WTC11 (cell line): ENCODE measurements around the gene RADX. TPM values are rescaled to one million over a fixed set of nuclear protein-coding genes. Genes with fewer than 3 reads are reported as not detected.

Source experiments
- ATAC-seq: fragments of 200-7000 bp; cut with Tn5 transposase; 2 replicates; pipeline ENCODE4 v1.10.0; 2021; ENCODE audit warnings: mild to moderate bottlenecking, moderate library complexity
- CTCF ChIA-PET: fragments of 300-600 bp; sonication (Branson Sonifier 250); formaldehyde crosslinking; loops from one replicate; lab custom pipeline; 2021; ENCODE audit warnings: antibody characterized with exemption; lab: Charles Lee
- POLR2A ChIA-PET: fragments of 350-600 bp; sonication (Branson Sonifier 250); formaldehyde crosslinking; loops from one replicate; lab custom pipeline; 2021; ENCODE audit warnings: antibody characterized with exemption; lab: Charles Lee
- DNase-seq: peaks from one replicate; pipeline ENCODE4 v3.0.0; 2021; ENCODE audit warnings: low spot score
- H3K27ac Mint-ChIP-seq: 2 replicates; pipeline ENCODE4 v1.8.0; 2021; ENCODE audit warnings: mixed read lengths
- H3K27me3 Mint-ChIP-seq: 2 replicates; pipeline ENCODE4 v1.8.0; 2021; ENCODE audit warnings: low read depth, mild to moderate bottlenecking, moderate library complexity, mixed read lengths
- H3K36me3 Mint-ChIP-seq: 2 replicates; pipeline ENCODE4 v1.8.0; 2021; ENCODE audit warnings: mixed read lengths
- H3K4me1 Mint-ChIP-seq: 2 replicates; pipeline ENCODE4 v1.8.0; 2022; ENCODE audit warnings: mixed read lengths
- H3K4me3 Mint-ChIP-seq: 2 replicates; pipeline ENCODE4 v1.8.0; 2021; ENCODE audit warnings: mild to moderate bottlenecking, moderate library complexity, mixed read lengths
- H3K9me3 Mint-ChIP-seq: 2 replicates; pipeline ENCODE4 v1.8.0; 2021; ENCODE audit warnings: mixed read lengths
- AR ChIP-seq: fragments of 250-450 bp; sonication (Bioruptor Pico); IDR thresholded peaks from 2 replicates; pipeline ENCODE4 v1.9.0; 2021; ENCODE audit warnings: mild to moderate bottlenecking
- ATF3 ChIP-seq: sonication (generic); formaldehyde crosslinking; conservative IDR thresholded peaks from 2 replicates; pipeline ENCODE4 v1.8.1; 2022; ENCODE audit warnings: mild to moderate bottlenecking, missing genetic modification reagents
- E2F1 ChIP-seq: sonication (generic); formaldehyde crosslinking; IDR thresholded peaks from 2 replicates; pipeline ENCODE4 v1.8.0; 2022; ENCODE audit warnings: mild to moderate bottlenecking, missing genetic modification reagents
- ELF4 ChIP-seq: sonication (generic); formaldehyde crosslinking; IDR thresholded peaks from 2 replicates; pipeline ENCODE4 v1.8.1; 2022; ENCODE audit warnings: low read depth, mild to moderate bottlenecking, moderate library complexity, missing genetic modification reagents
- FOXP1 ChIP-seq: sonication (generic); formaldehyde crosslinking; IDR thresholded peaks from 2 replicates; pipeline ENCODE4 v1.8.0; 2022; ENCODE audit warnings: missing genetic modification reagents, mild to moderate bottlenecking, moderate library complexity, borderline replicate concordance
- HMGA2 ChIP-seq: fragments of 250-450 bp; sonication (Bioruptor Pico); IDR thresholded peaks from 2 replicates; pipeline ENCODE4 v1.4.0; 2021; ENCODE audit warnings: mild to moderate bottlenecking, moderate library complexity
- IRF2 ChIP-seq: sonication (generic); formaldehyde crosslinking; IDR thresholded peaks from 2 replicates; pipeline ENCODE4 v1.8.0; 2022; ENCODE audit warnings: low read depth, missing genetic modification reagents, borderline replicate concordance
- JUN ChIP-seq: sonication (generic); formaldehyde crosslinking; IDR thresholded peaks from 2 replicates; pipeline ENCODE4 v1.8.0; 2023; ENCODE audit warnings: mild to moderate bottlenecking, missing genetic modification reagents
- KAT7 ChIP-seq: sonication (generic); formaldehyde crosslinking; IDR thresholded peaks from 2 replicates; pipeline ENCODE4 v1.8.1; 2023; ENCODE audit warnings: missing genetic modification reagents, mild to moderate bottlenecking, borderline replicate concordance
- NR3C1 ChIP-seq: sonication (generic); formaldehyde crosslinking; conservative IDR thresholded peaks from 2 replicates; pipeline ENCODE4 v1.8.1; 2023; ENCODE audit warnings: low read depth, mild to moderate bottlenecking, missing genetic modification reagents
- OVOL2 ChIP-seq: fragments of 250-450 bp; sonication (Bioruptor Pico); IDR thresholded peaks from 2 replicates; pipeline ENCODE4 v1.9.0; 2021; ENCODE audit warnings: mild to moderate bottlenecking, borderline replicate concordance
- PRRX2 ChIP-seq: fragments of 250-450 bp; sonication (Bioruptor Pico); IDR thresholded peaks from 2 replicates; pipeline ENCODE4 v1.8.0; 2021; ENCODE audit warnings: mild to moderate bottlenecking
- RELA ChIP-seq: sonication (generic); formaldehyde crosslinking; IDR thresholded peaks from 2 replicates; pipeline ENCODE4 v1.8.1; 2022; ENCODE audit warnings: missing genetic modification reagents, mild to moderate bottlenecking, borderline replicate concordance
- SOX15 ChIP-seq: fragments of 250-450 bp; sonication (Bioruptor Pico); IDR thresholded peaks from 2 replicates; pipeline ENCODE4 v1.9.0; 2021; ENCODE audit warnings: mild to moderate bottlenecking
- TEAD4 ChIP-seq: sonication (generic); formaldehyde crosslinking; IDR thresholded peaks from 2 replicates; pipeline ENCODE4 v1.8.0; 2022; ENCODE audit warnings: mild to moderate bottlenecking, missing genetic modification reagents
- ZNF263 ChIP-seq: sonication (generic); formaldehyde crosslinking; IDR thresholded peaks from 2 replicates; pipeline ENCODE4 v1.8.1; 2022; ENCODE audit warnings: low read depth, mild to moderate bottlenecking, moderate library complexity, missing genetic modification reagents
- ZNF423 ChIP-seq: fragments of 250-450 bp; sonication (Bioruptor Pico); IDR thresholded peaks from 2 replicates; pipeline ENCODE4 v2.1.2; 2022; ENCODE audit warnings: mild to moderate bottlenecking, moderate library complexity
- ZSCAN18 ChIP-seq: fragments of 250-450 bp; sonication (Bioruptor Pico); IDR thresholded peaks from 2 replicates; pipeline ENCODE4 v2.1.2; 2022; ENCODE audit warnings: mild to moderate bottlenecking, moderate library complexity
- total RNA-seq: library from RNA; stranded (reverse); gene quantifications from 3 replicates; pipeline ENCODE4 v1.2.3, GENCODE V29; 2021
- TF ChIP-seq, protein P1 (sequence below): sonication (generic); formaldehyde crosslinking; IDR thresholded peaks from 2 replicates; pipeline ENCODE4 v1.8.0; 2022; ENCODE audit warnings: mild to moderate bottlenecking, missing genetic modification reagents
- TF ChIP-seq, protein P2 (sequence below): fragments of 250-450 bp; sonication (Bioruptor Pico); conservative IDR thresholded peaks from 2 replicates; pipeline ENCODE4 v1.9.0; 2021; ENCODE audit warnings: mild to moderate bottlenecking
- TF ChIP-seq, protein P3 (sequence below): sonication (generic); formaldehyde crosslinking; IDR thresholded peaks from 2 replicates; pipeline ENCODE4 v1.8.1; 2022; ENCODE audit warnings: missing genetic modification reagents, borderline replicate concordance
- TF ChIP-seq, protein P4 (sequence below): sonication (generic); formaldehyde crosslinking; IDR thresholded peaks from 2 replicates; pipeline ENCODE4 v1.8.0; 2022; ENCODE audit warnings: mild to moderate bottlenecking, missing genetic modification reagents
- TF ChIP-seq, protein P5 (sequence below): sonication (generic); formaldehyde crosslinking; IDR thresholded peaks from 2 replicates; pipeline ENCODE4 v1.8.1; 2022; ENCODE audit warnings: mild to moderate bottlenecking, missing genetic modification reagents, moderate library complexity, borderline replicate concordance

Gene RADX
- total RNA-seq, 1 experiment from 2014 or later: 4.4 TPM

DNA sequence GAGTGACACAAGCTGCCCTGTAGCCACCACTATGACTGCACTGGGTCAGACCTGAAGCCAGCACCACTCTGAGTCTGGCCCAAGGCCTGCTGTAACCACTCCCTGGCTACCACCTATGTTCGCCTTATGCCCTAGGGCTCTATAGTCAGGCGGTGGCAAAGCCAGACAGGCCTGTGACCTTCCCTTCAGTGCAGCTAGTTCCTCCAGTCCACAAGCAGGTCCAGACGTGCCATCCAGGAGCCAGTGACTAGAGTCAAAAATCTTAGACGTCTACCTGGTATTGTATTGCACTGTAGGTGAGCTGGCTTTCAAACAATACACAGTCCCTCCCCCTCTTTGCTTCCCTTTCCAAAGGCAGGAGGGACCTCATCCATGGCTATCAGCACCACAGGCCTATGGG, 60.7 kb downstream of the RADX start:
- Mint-ChIP-seq H3K9me3 (no peaks in the 10 kb centered on the region), H3K36me3 (no peaks in the 10 kb centered on the region), H3K4me3 (no peak overlapping the region), H3K27me3 (no peaks in the 10 kb centered on the region), H3K27ac (no peak overlapping the region; the same call in 1 of the 2 replicates), H3K4me1 (peaks cover 13% of the 10 kb centered on the region)
- ATAC-seq (peak; percentile 52), DNase-seq (no peak)
- TF ChIP-seq JUN (CRISPR knock-in tag) (no peak), FOXP1 (CRISPR knock-in tag) (no peak), ATF3 (CRISPR knock-in tag) (no peak), HMGA2 (no peak), OVOL2 (CRISPR knock-in tag) (no peak), ZSCAN18 (CRISPR knock-in tag) (no peak), KAT7 (CRISPR knock-in tag) (no peak), SOX15 (no peak), TEAD4 (no peak), ELF4 (no peak), RELA (CRISPR knock-in tag) (no peak), ZNF423 (CRISPR knock-in tag) (no peak)
- TF ChIP-seq, protein P1, sequence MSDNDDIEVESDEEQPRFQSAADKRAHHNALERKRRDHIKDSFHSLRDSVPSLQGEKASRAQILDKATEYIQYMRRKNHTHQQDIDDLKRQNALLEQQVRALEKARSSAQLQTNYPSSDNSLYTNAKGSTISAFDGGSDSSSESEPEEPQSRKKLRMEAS (CRISPR knock-in tag): no peak
- TF ChIP-seq, protein P2, sequence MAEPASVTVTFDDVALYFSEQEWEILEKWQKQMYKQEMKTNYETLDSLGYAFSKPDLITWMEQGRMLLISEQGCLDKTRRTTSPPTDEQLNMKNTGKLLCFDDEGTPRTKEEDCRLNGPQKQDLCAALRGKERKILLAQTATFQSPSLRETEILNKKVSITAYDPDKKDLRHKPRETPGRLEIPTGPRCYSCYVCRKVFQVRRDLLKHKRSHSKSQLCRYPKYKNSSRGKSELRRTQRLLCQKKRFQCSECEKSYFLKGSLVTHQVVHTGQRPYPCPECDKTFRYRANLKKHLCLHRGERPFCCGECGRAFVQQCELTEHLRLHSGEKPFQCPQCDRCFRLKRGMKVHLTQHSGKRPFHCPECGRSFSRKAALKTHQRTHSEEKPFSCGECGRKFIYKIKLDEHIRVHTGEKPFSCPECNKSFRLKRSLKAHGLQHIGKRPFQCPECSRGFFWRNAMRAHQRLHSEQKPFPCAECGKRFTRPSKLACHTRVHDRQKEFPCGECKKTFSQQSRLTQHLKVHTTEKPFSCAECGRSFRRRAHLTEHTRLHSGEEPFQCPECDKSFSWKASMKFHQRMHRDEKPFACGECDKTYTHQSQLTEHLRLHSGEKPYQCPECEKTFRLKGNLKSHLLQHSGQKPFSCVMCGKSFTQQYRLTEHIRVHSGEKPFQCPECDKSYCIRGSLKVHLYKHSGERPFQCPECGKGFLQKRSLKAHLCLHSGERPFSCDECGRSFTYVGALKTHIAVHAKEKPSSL (CRISPR knock-in tag): no peak
- TF ChIP-seq, protein P3, sequence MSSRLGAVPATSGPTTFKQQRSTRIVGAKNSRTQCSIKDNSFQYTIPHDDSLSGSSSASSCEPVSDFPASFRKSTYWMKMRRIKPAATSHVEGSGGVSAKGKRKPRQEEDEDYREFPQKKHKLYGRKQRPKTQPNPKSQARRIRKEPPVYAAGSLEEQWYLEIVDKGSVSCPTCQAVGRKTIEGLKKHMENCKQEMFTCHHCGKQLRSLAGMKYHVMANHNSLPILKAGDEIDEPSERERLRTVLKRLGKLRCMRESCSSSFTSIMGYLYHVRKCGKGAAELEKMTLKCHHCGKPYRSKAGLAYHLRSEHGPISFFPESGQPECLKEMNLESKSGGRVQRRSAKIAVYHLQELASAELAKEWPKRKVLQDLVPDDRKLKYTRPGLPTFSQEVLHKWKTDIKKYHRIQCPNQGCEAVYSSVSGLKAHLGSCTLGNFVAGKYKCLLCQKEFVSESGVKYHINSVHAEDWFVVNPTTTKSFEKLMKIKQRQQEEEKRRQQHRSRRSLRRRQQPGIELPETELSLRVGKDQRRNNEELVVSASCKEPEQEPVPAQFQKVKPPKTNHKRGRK (CRISPR knock-in tag): no peak
- TF ChIP-seq, protein P4, sequence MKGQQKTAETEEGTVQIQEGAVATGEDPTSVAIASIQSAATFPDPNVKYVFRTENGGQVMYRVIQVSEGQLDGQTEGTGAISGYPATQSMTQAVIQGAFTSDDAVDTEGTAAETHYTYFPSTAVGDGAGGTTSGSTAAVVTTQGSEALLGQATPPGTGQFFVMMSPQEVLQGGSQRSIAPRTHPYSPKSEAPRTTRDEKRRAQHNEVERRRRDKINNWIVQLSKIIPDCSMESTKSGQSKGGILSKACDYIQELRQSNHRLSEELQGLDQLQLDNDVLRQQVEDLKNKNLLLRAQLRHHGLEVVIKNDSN (CRISPR knock-in tag): no peak
- POLR2A ChIA-PET: no interaction called here
- CTCF ChIA-PET: no interaction called here

DNA sequence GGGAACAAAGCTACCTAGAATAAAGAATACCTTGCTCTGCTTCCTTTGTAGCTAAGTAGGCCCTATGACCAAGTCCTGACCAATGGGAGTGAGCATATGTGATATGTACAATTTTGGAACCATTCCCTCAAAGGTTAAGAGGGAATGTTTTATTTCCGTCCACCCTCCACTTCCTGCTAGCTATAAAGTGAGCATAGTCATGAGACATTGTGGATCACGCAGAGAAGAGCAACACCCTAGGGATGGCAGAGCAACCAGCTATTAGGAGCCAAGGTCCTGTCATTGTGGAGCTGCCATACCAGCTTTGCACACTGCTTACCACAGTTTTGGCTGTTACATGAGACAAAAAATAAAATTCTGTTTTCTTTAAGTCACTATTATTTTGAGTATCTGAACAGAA, 68.9 kb downstream of the RADX start:
- no peak overlapping the region for H3K4me3 Mint-ChIP-seq
- peaks cover 6% of the 10 kb centered on the region; the same call in 1 of the 2 replicates for H3K9me3 Mint-ChIP-seq
- H3K27me3 Mint-ChIP-seq: no peaks in the 10 kb centered on the region
- POLR2A ChIA-PET: no interaction called here
- no peaks in the 10 kb centered on the region for H3K36me3 Mint-ChIP-seq
- no peak overlapping the region for H3K27ac Mint-ChIP-seq
- ATAC-seq (no peak), DNase-seq (no peak)
- H3K4me1 Mint-ChIP-seq: peaks cover 4% of the 10 kb centered on the region
- CTCF ChIA-PET: no interaction called here
- TF ChIP-seq ZNF263 (CRISPR knock-in tag) (no peak), FOXP1 (CRISPR knock-in tag) (no peak), NR3C1 (CRISPR knock-in tag) (no peak), ZSCAN18 (CRISPR knock-in tag) (no peak), E2F1 (CRISPR knock-in tag) (no peak), PRRX2 (CRISPR knock-in tag) (no peak), AR (no peak), IRF2 (no peak)
- TF ChIP-seq, protein P5, sequence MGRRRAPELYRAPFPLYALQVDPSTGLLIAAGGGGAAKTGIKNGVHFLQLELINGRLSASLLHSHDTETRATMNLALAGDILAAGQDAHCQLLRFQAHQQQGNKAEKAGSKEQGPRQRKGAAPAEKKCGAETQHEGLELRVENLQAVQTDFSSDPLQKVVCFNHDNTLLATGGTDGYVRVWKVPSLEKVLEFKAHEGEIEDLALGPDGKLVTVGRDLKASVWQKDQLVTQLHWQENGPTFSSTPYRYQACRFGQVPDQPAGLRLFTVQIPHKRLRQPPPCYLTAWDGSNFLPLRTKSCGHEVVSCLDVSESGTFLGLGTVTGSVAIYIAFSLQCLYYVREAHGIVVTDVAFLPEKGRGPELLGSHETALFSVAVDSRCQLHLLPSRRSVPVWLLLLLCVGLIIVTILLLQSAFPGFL (CRISPR knock-in tag): no peak
